K562 (cell line): ENCODE results near the gene EEA1. TPM values are rescaled to one million over a fixed set of nuclear protein-coding genes. Genes with fewer than 3 reads are reported as not detected.

Experiments used
- CREM ChIP-seq: IDR thresholded peaks from 2 replicates; pipeline ENCODE4 v1.6.1; 2014; ENCODE audit warnings: antibody characterized with exemption, low read depth
- CXXC5 ChIP-seq: fragments of 250-450 bp; sonication (Bioruptor Pico); IDR thresholded peaks from 2 replicates; pipeline ENCODE4 v1.8.0; 2022; ENCODE audit warnings: inconsistent platforms, mild to moderate bottlenecking, moderate library complexity
- GTF2A2 ChIP-seq: IDR thresholded peaks from 2 replicates; pipeline ENCODE4 v1.6.1; 2016; ENCODE audit warnings: mild to moderate bottlenecking, missing genetic modification characterization, missing compliant biosample characterization
- HDAC6 ChIP-seq: IDR thresholded peaks from 2 replicates; pipeline ENCODE4 v1.6.1; 2012; ENCODE audit warnings: low read depth, mild to moderate bottlenecking, control low read depth, inconsistent platforms, low read length, moderate library complexity
- HIVEP1 ChIP-seq: fragments of 250-450 bp; sonication (Bioruptor Pico); IDR thresholded peaks from 2 replicates; pipeline ENCODE4 v1.4.0; 2020; ENCODE audit warnings: mild to moderate bottlenecking
- HMG20A ChIP-seq: fragments of 450-650 bp; formaldehyde crosslinking; conservative IDR thresholded peaks from 2 replicates; pipeline ENCODE4 v1.4.0; 2020; ENCODE audit warnings: mild to moderate bottlenecking, mixed read lengths
- ID3 ChIP-seq, 2 experiments: fragments of 250-450 bp in 1 of 2; fragments of 450-650 bp in 1 of 2; sonication (Bioruptor Pico) in 1 of 2; IDR thresholded peaks; 2 replicates each; pipeline versions ENCODE4 v1.6.1 to v1.8.0; 2016 to 2021; ENCODE audit warnings: mild to moderate bottlenecking in 2 of 2, moderate library complexity in 2 of 2, missing compliant biosample characterization in 1 of 2, missing genetic modification characterization in 1 of 2
- JUN ChIP-seq, 2 experiments: sonication (generic) in 1 of 2; formaldehyde crosslinking in 1 of 2; IDR thresholded peaks; 2 replicates each; pipeline versions ENCODE4 v1.6.1 to v1.8.0; 2012 to 2022; ENCODE audit warnings: borderline replicate concordance in 2 of 2, mild to moderate bottlenecking in 2 of 2, improper control_type of control experiment in 1 of 2, low read depth in 1 of 2, low read length in 1 of 2, missing genetic modification reagents in 1 of 2
- MEIS2 ChIP-seq: fragments of 450-650 bp; IDR thresholded peaks from 2 replicates; pipeline ENCODE4 v1.6.1; 2014; ENCODE audit warnings: mild to moderate bottlenecking; ENCODE audit not compliant: partially characterized antibody
- PHB2 ChIP-seq: fragments of 450-650 bp; IDR thresholded peaks from 2 replicates; pipeline ENCODE4 v1.6.1; 2017; ENCODE audit warnings: low read depth
- POLR3A ChIP-seq: IDR thresholded peaks from 2 replicates; pipeline ENCODE4 v1.6.1; 2011; ENCODE audit warnings: borderline replicate concordance, mild to moderate bottlenecking, moderate library complexity; ENCODE audit not compliant: insufficient read length, insufficient read depth; ENCODE audit errors: extremely low read depth
- POLR3G ChIP-seq: IDR thresholded peaks from 2 replicates; pipeline ENCODE4 v1.6.1; 2011; ENCODE audit not compliant: insufficient read length, insufficient replicate concordance; ENCODE audit errors: extremely low read depth
- RFX1 ChIP-seq: fragments of 450-650 bp; IDR thresholded peaks from 2 replicates; pipeline ENCODE4 v1.6.1; 2016; ENCODE audit warnings: mild to moderate bottlenecking, moderate library complexity
- SMARCC2 ChIP-seq: fragments of 450-650 bp; IDR thresholded peaks from 2 replicates; pipeline ENCODE4 v1.6.1; 2017; ENCODE audit warnings: antibody characterized with exemption, moderate library complexity, mild to moderate bottlenecking, low read depth
- SMARCE1 ChIP-seq: fragments of 450-650 bp; IDR thresholded peaks from 2 replicates; pipeline ENCODE4 v1.7.1; 2016; ENCODE audit warnings: mild to moderate bottlenecking
- SRSF1 ChIP-seq: fragments of 200-400 bp; formaldehyde crosslinking; IDR thresholded peaks from 2 replicates; pipeline ENCODE4 v1.6.1; 2017; ENCODE audit warnings: mild to moderate bottlenecking, low read depth, low read length, moderate library complexity
- TAF1 ChIP-seq: IDR thresholded peaks from 2 replicates; pipeline ENCODE4 v1.6.1; 2011; ENCODE audit warnings: mild to moderate bottlenecking, low read length, moderate library complexity; ENCODE audit not compliant: insufficient read depth, control insufficient read depth, severe bottlenecking; ENCODE audit errors: extremely low read depth
- ZFX ChIP-seq: sonication (generic); formaldehyde crosslinking; IDR thresholded peaks from 2 replicates; pipeline ENCODE4 v1.8.0; 2022; ENCODE audit warnings: mild to moderate bottlenecking, missing genetic modification reagents, moderate library complexity
- ZNF133 ChIP-seq: fragments of 250-450 bp; sonication (Bioruptor Pico); IDR thresholded peaks from 2 replicates; pipeline ENCODE4 v1.4.0; 2020; ENCODE audit warnings: mild to moderate bottlenecking
- ZNF239 ChIP-seq: fragments of 250-450 bp; sonication (Bioruptor Pico); IDR thresholded peaks from 2 replicates; pipeline ENCODE4 v1.4.0; 2020; ENCODE audit warnings: mild to moderate bottlenecking
- ZNF24 ChIP-seq: fragments of 450-650 bp; IDR thresholded peaks from 2 replicates; pipeline ENCODE4 v1.6.1; 2016
- ZNF282 ChIP-seq: sonication (generic); formaldehyde crosslinking; IDR thresholded peaks from 2 replicates; pipeline ENCODE4 v1.8.1; 2023; ENCODE audit warnings: missing genetic modification reagents
- ZNF316 ChIP-seq: fragments of 450-650 bp; IDR thresholded peaks from 2 replicates; pipeline ENCODE4 v1.6.1; 2016
- ZNF324 ChIP-seq: fragments of 250-450 bp; sonication (Bioruptor Pico); IDR thresholded peaks from 2 replicates; pipeline ENCODE4 v1.4.0; 2020; ENCODE audit warnings: mild to moderate bottlenecking
- ZNF431 ChIP-seq: sonication (generic); formaldehyde crosslinking; IDR thresholded peaks from 2 replicates; pipeline ENCODE4 v1.8.0; 2022; ENCODE audit warnings: mild to moderate bottlenecking, missing genetic modification reagents
- ZNF449 ChIP-seq: fragments of 250-450 bp; sonication (Bioruptor Pico); IDR thresholded peaks from 2 replicates; pipeline ENCODE4 v1.8.0; 2022; ENCODE audit warnings: moderate library complexity, mild to moderate bottlenecking, inconsistent platforms
- ZNF785 ChIP-seq: fragments of 250-450 bp; sonication (Bioruptor Pico); IDR thresholded peaks from 2 replicates; pipeline ENCODE4 v1.4.0; 2020; ENCODE audit warnings: mild to moderate bottlenecking
- polyA plus RNA-seq, 8 experiments: library from polyadenylated mRNA; depleted of rRNA in 4 of 8; stranded (reverse) in 5 of 8; unstranded in 3 of 8; fragments of >200 nt; fragmentation: Nextera tagmentation in 2 of 8; fragmentation: Illumina TruSeq in 1 of 8; extraction: Ambion mirVana in 2 of 8; extraction: Trizol in 1 of 8; gene quantifications; 2 replicates each; pipeline versions ENCODE4 v1.2.1 to v1.2.3, GENCODE V29; 2011 to 2014; ENCODE audit warnings: inconsistent platforms in 1 of 8, missing spikeins in 1 of 8
- total RNA-seq, 7 experiments: library from RNA; depleted of rRNA in 6 of 7; stranded (reverse); fragments of >200 nt in 6 of 7; fragmentation: Illumina TruSeq in 2 of 7; extraction: Trizol in 2 of 7; gene quantifications; 2 replicates each; pipeline versions ENCODE4 v1.2.1 to v1.2.3, GENCODE V29; 2011 to 2021; ENCODE audit warnings: low replicate concordance in 1 of 7

The EEA1 gene
- total and polyA plus RNA-seq, 9 of the 15 experiments (the other 6 are each of a cell fraction or from before 2014, with no cell fraction given), result 3.5 to 17.1 (median 7.5) TPM

GRCh38 chr12:92928962-92929915 lies at the start of gene EEA1 (continued):
- TF ChIP-seq SMARCE1 (no peak), CXXC5 (CRISPR knock-in tag) (peak; percentile 99), ID3 (CRISPR knock-in tag; IDR thresholded peaks at IDR 0.05) (no peak), ID3 (tag; IDR thresholded peaks at IDR 0.05) (peak; percentile 81), ZFX (CRISPR knock-in tag) (peak; percentile 86), SRSF1 (no peak), TAF1 (peak; percentile 91), ZNF449 (no peak), ZNF316 (peak; percentile 92), POLR3G (no peak), CREM (peak; percentile 97), GTF2A2 (tag) (no peak), ZNF239 (CRISPR knock-in tag) (no peak), RFX1 (no peak), MEIS2 (peak; percentile 84), HIVEP1 (CRISPR knock-in tag) (no peak), ZNF24 (peak; percentile 56; the same call in 1 of the 2 replicates), ZNF324 (CRISPR knock-in tag) (no peak), ZNF785 (CRISPR knock-in tag) (no peak), HDAC6 (no peak), ZNF431 (CRISPR knock-in tag) (peak; percentile 83), ZNF133 (no peak), JUN (IDR thresholded peaks at IDR 0.05; ENCODE audit: borderline replicate concordance, low read depth, low read length) (peak; percentile 44; the same call in 1 of the 2 replicates), JUN (CRISPR knock-in tag; IDR thresholded peaks at IDR 0.05; ENCODE audit: borderline replicate concordance) (0 out of 2 replicates have a peak, but pooled peaks have one; percentile 48), PHB2 (no peak), HMG20A (CRISPR knock-in tag) (no peak), ZNF282 (CRISPR knock-in tag) (no peak), SMARCC2 (no peak), POLR3A (no peak)
